ENCODE data around the gene TMEM247.

DNA sequence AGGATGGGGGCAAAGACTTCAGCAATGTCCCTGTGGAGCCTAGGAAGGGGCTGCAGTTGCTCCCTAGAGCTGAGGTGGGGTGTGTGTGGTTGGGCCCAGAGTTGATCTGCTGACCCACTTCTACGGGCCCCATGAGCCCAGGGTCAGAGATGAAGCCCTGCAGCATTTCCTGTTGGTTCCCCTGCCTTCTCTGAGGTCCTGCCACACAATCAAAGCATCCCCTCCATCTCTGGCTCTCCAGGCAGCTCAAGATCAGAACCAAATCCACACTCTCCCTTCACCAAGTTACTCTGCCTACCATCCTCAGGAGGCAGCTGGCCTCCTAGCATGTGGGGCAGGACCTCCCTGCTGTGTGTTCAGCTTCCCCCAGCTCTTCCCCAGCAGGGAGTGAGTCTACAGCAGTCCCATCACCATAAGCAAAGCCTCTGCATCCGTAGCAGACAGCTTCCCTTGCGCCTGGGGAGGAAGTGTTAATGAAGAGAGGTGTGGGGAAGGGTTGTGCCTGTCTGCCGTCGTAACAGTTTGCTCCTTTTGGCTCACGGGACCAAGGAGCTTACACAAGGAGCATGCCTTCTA lies 26.9 kb downstream of the TMEM247 start:
- TF ChIP-seq, protein P1, sequence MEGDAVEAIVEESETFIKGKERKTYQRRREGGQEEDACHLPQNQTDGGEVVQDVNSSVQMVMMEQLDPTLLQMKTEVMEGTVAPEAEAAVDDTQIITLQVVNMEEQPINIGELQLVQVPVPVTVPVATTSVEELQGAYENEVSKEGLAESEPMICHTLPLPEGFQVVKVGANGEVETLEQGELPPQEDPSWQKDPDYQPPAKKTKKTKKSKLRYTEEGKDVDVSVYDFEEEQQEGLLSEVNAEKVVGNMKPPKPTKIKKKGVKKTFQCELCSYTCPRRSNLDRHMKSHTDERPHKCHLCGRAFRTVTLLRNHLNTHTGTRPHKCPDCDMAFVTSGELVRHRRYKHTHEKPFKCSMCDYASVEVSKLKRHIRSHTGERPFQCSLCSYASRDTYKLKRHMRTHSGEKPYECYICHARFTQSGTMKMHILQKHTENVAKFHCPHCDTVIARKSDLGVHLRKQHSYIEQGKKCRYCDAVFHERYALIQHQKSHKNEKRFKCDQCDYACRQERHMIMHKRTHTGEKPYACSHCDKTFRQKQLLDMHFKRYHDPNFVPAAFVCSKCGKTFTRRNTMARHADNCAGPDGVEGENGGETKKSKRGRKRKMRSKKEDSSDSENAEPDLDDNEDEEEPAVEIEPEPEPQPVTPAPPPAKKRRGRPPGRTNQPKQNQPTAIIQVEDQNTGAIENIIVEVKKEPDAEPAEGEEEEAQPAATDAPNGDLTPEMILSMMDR (IDR thresholded peaks at IDR 0.05): no peak
- TF ChIP-seq POLR2A (IDR thresholded peaks at IDR 0.05): no peak

All from adrenal gland (tissue), 5 donors.